ENCODE measurements around the gene RBM42.

DNA sequence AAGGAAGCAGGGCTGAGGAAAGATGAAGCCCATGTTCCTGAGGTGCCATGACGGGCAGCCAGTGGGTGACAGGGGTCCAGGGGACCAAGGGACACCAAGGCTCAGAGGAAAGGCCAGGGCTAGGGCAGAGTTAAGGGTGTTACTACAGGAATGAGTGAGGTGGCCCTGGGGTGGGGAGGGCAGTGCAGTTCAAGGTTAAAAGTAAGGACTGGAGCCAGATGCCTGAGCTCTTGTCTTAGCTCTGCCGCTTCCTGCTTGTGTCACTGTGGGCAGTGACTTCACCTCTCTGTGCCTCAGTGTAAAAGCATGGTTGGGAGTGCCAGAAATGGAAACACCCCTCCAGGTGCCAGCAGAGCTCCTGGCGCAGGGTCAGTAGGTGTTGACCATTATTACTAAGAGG is 7.8 kb downstream of the RBM42 start:
- TF ChIP-seq, protein P1, sequence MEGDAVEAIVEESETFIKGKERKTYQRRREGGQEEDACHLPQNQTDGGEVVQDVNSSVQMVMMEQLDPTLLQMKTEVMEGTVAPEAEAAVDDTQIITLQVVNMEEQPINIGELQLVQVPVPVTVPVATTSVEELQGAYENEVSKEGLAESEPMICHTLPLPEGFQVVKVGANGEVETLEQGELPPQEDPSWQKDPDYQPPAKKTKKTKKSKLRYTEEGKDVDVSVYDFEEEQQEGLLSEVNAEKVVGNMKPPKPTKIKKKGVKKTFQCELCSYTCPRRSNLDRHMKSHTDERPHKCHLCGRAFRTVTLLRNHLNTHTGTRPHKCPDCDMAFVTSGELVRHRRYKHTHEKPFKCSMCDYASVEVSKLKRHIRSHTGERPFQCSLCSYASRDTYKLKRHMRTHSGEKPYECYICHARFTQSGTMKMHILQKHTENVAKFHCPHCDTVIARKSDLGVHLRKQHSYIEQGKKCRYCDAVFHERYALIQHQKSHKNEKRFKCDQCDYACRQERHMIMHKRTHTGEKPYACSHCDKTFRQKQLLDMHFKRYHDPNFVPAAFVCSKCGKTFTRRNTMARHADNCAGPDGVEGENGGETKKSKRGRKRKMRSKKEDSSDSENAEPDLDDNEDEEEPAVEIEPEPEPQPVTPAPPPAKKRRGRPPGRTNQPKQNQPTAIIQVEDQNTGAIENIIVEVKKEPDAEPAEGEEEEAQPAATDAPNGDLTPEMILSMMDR (IDR thresholded peaks at IDR 0.05): no peak
- TF ChIP-seq POLR2A (IDR thresholded peaks at IDR 0.05): no peak

All from body of pancreas (tissue), 4 donors.